GM23248 (cell line): ENCODE data around the gene CLEC16A.

Source experiments
- EZH2 ChIP-seq: fragments of 200-600 bp; sonication (generic); IDR thresholded peaks from 2 replicates; pipeline ENCODE4 v1.6.1; 2018; ENCODE audit warnings: antibody characterized with exemption, mild to moderate bottlenecking; ENCODE audit not compliant: insufficient read depth, poor library complexity, severe bottlenecking
- EZH2phosphoT487 ChIP-seq: fragments of 200-600 bp; sonication (generic); IDR thresholded peaks from 2 replicates; pipeline ENCODE4 v1.6.1; 2018; ENCODE audit warnings: antibody characterized with exemption, moderate library complexity, mild to moderate bottlenecking, low read depth; ENCODE audit not compliant: insufficient read depth

DNA sequence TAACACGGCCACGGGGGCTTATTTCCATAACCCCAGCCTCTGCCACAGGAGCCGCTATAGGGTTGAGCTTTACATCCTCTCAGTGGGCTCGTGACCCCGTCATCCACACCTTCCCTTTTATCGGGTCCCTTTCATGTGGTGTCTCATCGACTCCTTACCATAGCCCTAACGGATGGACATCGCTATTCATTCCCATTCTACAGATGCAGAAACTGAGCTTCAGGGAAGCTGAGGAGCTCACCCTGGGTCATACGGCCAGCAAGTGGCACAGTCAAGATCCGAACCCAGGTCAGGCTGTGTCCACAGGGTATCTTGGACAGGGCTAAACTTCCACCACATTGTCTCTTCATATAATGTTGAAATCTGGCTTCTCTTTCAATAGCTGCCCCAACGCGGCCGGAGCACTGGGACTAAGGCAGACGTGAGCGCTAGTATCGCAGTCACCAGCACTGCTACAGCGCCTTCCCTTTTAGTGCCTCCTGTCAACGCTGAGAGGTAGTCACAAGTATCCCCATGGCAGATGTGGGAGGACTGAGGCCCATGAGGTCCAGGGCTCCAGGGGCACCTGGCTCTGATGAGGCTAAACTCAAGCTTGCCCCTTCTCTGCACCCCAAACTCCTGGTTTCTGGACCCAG lies 260.8 kb downstream of the CLEC16A start:
- TF ChIP-seq EZH2 = no peak
- no peak for TF ChIP-seq EZH2phosphoT487
